ENCODE data around the gene MYLK. TPM values are rescaled to one million over a fixed set of nuclear protein-coding genes. Genes with fewer than 3 reads are reported as not detected.
A peak's percentile ranks its signal among the peaks of the same experiment; 100 is the strongest.

The MYLK gene
- total RNA-seq, 1 experiment from 2014 or later: 52.7 TPM

DNA sequence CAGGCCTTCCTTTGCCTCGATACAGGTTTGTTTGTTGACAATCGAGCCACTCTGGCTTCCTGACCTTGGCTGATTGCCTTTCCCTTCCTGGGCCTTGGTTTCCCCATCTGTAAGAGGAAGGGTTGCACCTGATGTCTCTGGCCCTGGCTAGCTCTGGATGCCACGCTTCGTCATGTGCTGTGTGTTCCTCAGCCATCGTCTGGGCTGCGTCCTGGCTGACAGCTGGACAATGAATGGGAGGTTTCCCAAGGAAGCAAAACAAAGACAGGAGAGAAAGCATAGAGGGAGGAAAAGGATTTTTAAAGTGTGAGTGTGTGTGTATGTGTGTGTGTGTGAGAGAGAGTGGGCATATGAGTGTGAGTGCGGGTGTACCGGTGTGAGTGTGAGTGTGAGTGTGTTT, 234.0 kb downstream of the MYLK start:
- DNase-seq (ENCODE audit: low read depth): no peak

DNA sequence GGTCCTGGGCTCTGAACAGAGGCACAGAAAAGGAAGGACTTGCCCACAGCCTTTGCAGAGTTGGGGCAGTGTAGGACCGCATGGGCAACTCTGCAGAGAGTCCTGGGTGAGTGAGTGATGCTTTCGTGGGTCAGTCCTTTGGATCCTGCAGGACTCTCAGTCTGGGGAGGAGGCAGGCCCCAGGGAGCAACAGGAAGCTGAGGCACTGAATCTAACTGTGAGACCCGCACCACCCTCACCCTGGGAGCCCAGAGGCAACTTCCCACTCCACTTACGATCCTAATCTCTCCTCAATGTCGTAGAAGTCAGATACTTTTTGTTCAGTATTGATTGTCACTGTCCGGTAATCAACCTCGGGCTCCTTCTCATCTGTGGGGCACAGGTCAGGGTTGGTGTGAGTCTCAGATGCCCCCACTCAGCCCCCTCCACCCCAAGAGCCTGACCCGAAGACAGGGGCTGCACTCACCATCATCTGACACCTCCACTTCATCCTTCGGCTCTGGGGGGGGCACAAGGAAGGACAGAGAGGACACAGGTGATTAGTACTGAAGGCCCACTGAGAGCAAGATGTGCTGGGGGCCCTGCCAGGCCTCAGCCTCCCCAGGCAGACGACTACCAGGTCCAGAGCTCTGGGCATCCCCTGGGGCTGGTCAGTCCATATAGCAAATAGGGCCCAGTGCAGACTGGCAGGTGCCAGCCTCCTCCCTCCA, 235.3 kb downstream of the MYLK start:
- no peak for DNase-seq (ENCODE audit: low read depth)

DNA sequence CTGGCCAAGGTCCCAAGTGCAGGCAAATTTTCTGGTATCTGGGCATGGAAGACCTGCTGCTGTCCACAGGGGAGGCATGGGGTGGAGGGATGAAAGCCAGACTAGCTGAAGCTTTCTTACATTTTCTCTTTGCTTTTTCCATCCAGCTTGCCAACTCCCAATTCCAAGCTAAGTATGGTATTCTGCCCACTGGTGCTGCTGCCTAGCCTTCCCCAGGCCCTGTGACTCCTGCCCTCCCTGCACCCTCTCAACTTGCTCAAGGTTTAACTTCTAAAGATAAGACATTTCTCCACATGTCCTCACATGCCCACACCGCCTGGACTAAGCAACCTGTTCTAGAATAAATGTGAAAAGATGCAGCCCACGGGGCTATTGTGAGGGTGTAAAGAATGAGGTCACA, 239.8 kb downstream of the MYLK start:
- no peak for DNase-seq (ENCODE audit: low read depth)

DNA sequence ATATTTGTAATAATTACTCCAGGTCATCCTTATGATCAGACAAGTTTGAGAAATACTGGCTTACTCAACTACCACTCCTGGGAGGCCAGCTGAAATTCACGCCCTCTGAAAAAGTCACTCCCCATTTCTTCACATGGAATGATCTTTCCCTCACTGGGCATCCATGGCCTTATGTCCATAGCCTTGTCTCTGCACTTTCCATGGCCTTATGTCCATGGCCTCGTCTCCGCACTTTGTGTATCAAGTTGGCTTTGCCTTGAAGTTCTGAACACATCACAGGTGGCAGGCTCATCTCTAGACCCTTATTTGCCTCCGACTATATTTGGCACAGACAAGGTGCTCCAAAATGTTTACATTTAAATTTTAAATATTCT, 241.2 kb downstream of the MYLK start:
- no peak for DNase-seq (ENCODE audit: low read depth)

DNA sequence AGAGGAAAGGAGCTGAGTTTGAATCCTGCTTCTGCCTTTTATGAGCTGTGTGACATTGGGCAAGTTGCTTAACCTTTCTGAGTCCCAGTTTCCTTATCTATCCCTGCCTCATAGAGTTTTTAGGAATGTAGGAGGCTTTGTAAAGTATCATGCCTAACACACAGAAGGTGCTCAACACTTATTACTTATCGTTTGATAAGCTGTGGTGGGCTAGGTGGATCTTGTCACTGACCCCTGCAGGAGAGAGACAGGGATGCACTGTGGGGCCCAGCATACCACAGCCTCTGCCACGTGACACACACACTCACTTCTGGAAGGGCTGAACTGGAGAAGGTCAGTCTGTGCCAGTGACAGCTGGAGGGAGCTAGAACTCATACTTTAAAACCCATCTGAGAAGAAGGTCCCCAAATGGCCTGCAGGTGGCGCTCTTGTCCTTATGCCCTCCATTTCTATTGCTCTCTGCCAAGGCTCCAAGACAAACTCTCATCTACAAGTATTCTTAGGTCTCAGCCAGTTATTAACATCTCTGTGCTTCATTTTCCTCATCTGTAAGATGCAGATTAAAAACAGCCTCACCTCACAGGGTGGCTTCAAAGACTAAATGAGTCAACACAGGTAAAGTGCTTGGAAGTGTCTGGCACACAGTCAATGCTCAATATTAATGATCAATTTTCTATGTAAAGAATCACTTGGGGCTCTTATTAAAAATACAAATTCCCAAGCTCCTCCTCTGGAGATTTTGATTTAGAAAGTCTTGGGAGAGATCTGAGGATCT, 241.8 kb downstream of the MYLK start:
- peak; percentile 89 for DNase-seq (ENCODE audit: low read depth)

DNA sequence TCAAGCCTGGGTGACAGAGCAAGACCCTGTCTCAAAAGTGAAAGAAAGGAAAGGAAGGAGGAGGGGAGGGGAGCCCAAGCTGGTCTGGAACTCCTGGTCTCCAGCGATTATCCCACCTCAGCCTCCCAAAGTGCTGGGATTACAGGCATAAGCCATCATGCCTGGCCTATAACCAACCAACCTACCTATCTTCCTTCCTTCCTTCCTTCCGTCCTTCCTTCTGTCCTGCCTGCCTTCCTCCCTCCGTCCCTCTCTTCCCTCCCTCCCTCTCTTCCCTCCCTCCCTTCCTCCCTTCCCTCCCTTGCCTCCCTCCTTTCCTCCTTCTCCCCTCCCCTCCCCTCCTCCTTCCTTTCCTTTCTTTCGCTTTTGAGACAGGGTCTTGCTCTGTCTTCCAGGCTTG, 242.6 kb downstream of the MYLK start:
- no peak for DNase-seq (ENCODE audit: low read depth)

DNA sequence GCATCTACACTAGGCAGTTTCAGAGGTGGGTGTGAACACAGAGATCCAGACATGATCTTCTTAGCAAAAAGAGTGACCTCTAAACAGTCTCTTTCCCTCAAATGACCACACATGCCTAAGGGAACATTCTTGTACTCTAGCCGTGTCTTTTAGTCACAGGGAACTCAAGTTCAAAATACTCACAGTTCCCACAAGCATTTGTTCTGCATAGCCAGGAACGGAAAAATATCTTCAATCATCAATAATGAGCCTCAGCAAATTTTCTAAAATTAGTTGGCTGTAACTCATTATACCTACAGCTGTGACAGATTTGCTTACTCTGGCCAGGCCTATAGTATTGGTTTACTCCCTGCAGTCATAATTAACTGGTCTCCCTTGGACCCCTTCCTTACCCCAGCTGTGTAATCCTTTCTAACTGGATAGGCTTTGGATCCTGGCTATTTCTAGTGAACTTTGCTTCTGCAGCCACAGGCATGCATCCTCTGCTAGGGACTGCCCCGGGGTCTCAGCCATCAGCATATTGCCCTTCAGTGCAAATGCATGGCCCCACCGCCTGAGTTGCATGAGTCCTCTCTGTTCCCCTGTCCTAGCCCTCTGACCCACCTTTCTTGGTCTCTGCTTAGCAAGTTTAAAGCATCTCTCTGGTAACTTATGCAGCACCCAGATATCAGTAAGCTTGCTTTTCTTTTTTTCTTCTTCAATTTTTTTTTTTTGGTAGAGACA, 243.2 kb downstream of the MYLK start:
- DNase-seq (ENCODE audit: low read depth): no peak

DNA sequence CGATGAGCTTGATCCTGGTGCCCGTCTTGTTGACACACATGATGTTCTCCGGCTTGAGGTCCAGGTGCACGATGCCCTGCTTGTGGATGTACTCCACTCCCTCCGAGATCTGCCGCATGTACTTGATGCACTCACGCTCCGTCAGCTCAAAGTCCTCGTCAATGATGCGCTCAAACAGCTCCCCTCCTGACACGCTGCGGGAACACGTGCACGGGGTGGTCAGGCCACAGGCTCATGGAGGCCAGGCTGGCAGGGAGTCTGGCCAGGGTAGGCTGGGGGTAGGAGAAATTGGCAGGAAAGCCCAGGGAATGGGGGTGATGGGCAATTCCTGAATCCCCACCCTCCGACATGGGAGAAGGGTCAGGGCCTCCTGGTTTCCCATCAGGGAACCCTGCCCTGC, 243.8 kb downstream of the MYLK start:
- no peak for DNase-seq (ENCODE audit: low read depth)

DNA sequence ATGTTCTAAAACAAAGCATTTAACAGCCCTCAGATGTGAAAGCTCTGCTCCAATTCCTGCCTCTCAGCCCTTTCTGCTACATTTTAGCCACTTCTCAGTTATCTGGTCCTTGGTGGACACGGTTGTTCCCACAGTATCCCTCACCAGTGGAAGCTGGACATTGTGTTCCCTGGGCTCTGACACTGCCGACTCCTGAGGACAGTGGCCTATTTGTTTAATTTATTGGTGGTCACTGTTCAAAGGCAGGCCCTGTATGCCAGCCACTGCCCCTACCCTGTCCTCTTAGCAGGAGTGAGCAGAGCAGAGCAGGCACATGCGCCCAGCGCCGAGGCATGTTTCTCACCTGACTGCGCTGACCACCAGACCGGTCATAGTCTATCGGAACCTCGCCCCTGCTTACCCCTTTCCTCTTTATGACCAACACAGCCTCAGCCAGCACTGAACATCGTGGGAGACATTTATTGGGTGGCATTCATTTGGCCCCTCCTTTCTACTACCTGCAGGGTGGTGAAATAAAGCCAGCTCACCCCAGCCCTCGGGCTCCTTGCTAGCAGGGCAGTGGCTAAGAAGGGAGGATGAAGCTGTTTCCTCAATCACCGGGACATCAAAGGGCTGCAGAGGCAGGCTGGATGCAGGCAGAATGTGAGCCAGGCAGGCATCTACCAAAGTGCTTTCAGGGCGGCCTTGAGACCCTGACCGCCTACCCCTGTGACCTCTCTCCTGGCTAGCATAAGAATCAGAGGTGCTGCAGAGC, 245.0 kb downstream of the MYLK start:
- DNase-seq (ENCODE audit: low read depth): no peak

DNA sequence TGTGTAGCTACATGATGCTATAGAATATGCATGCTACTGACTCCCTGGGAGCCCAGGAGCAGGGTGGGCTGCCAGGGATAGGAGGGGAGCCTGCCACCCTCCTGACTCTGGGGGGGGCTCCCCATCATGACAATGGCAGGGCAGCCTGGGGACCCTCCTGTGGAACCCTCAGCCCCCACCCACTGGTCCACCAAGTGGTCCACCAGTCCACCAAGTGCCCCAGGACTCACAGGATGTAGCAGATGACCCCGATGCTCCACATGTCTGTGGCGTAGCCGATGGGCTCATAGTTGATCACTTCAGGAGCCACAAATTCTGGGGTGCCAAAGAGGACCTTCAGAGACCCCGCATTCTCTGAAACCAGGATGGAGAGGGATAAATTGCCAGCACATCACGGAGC, 246.3 kb downstream of the MYLK start:
- DNase-seq (ENCODE audit: low read depth): no peak

DNA sequence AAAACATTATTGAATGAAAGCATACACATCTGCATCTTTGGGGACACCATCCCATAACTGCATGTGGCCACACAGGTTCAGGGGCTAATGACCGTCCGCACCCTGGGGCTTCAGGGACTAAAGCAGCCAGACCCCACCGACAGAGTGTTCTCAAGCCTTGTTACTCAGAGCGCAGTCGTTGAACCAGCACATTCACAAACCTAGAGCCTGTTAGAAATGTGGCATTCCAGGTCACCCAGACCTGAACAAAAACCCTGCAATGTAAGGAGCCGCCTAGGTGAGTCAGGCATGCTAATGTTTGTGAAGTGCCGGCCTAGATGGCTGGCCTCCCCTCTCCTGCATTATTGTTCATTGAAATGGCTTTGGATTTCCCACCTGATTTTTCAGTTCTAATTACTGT, 247.0 kb downstream of the MYLK start:
- DNase-seq (ENCODE audit: low read depth): no peak

DNA sequence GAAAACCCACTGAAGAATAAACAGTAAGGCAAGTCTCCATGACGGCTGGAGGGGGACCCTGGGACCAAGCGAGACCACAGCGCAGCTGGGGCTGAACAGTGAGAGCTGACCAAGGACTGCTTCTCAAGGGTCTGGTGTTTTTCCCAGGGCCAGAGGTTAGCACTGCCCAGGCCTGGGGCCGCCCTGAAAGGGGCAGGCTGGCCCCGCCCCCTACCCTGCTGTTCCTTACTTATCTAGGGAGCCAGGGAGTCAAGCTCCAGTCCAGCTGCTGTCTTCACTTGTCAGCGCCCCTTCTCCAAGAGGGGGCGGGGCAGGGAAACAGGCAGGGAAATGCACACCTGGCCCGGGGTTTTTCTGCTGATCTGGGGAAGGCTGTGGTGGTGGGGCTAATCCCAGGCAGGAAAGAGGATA, 247.7 kb downstream of the MYLK start:
- no peak for DNase-seq (ENCODE audit: low read depth)

DNA sequence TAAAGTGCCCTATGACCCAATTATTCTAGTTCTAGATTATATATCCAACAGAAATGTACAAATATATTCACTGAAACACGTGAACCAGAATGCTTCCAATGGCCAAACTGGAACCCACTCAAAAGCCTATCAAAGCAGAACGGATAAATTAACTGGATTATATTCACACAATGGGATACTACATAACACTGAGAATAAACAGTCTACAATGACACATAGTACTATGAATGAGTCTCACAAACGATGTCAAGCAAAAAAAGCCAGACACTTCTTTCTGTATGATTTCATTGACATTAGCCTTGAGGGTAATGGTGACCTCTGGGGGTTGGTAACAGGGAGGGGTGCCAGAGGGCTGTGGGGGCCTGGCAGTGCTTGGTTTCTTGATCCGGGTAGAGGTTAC, 248.4 kb downstream of the MYLK start:
- DNase-seq (ENCODE audit: low read depth): no peak

DNA sequence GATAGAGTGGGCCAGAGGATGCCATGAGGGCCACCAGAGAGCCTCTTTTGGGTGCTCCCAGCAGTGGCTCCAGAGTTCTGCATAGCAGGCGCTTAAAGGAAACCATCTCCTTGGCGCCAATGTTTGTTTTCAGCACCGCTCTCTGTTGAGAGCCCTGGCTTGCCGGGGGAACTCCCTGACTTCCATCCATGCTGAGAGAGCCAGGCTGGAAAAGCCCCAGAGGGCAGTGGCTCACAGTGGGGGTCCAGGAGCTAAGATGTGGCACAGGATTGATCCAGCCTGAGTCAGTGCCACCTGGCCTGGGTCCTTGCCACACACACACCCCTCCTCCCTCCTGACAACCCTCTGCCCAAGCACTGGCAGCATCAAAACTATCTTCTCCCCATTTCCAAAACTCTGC, 248.9 kb downstream of the MYLK start:
- DNase-seq (ENCODE audit: low read depth): peak; percentile 85

DNA sequence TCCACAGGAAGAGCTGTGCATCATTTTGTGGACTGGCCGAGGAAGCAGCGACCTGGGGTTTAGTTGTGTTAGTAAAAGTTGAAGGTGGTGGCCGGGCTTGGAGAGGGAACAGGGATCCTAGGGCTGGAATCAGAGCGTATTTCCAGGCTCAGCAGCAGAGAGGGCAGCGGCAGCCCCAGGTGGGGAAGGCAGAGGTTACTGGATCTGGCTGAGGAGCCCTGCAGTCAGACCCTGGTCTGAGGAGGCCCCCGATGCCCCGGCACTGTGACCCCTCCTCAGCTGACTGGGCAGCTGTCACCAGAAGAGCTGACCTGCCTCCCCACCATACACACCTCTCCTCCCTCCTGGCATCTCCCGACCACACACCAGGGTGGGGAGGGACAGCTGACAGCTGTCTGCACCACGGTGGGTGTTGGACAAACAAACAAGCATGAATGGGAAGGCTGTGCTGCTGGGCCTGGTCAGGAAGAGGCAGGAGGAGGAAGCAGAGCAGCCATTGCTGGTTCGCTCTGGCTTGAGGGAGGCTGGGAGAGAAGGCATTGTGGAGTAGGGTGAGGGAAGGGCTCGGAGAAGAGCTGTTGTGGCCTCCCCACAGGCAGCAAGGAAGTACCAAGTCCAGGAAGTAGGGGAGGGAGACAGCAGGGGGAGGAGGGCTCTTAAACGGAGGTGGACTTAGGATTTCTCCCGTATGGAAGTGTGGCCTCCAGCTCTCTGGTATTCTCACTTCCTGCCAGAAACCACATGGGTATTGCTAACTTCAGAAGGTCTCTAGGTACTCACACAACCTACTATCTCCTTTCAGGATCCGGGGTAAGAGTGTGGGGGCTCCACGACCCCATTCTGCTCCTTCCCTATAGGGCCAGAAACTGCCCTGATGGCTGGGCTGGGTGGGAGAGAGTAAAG, 249.7 kb downstream of the MYLK start:
- peak; percentile 52 for DNase-seq (ENCODE audit: low read depth)

DNA sequence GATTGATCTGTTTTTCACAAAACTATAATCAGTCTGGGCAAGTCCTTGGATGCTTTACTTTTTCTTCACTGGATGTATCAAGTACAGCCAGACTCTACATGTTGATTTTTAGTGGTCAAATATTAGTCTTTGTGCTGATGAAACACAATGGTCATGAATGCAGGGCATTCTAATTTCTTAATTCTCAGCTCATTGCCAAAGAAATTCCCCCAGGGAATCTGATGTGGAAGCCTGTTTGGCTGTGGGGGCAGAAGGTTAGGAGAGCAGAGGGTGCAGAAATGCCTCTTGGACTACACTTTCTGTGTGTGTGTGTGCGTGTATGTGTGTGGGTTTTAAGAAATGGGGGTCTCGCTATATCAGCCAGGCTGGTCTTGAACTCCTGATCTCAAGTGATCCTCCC, 250.6 kb downstream of the MYLK start:
- DNase-seq (ENCODE audit: low read depth): no peak

DNA sequence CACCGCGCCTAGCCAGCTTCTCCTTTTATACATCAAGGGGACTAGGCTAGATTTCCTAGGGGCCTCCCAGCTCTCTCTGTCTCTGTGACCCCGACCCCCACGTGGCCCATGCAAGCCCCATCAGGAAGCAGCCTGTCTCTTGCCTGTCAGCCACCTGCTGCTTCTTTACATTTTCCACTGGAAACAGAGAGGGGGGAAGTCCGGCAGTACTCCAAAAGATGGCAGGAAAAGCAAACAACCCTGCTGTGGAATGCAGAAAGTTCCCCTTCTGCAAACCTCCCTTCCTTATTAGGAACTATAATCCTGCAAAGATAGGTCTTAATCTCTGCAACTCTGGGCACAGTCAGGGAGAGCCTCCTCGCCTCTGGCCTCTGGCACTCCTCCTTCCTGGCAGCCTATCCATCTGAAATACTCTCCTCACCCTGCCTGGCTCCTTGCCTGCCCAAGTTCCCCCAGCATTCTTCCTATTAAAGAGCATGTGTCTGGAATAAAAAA, 251.9 kb downstream of the MYLK start:
- DNase-seq (ENCODE audit: low read depth): no peak

DNA sequence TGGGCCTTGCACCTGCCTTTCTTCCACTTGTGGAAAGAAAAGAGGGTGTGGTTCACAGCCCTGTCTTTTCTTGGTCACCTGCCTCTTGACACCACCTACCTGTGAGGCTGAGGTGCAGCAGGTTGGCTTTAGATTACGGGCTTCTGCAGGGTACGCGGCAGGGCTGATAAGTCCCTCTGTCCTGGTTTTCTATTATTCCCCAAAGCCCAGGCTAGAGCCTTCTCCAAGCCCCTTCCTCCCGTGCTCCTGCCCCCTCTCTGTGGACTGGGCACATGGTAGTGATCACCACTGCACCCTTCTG, 254.4 kb downstream of the MYLK start:
- no peak for DNase-seq (ENCODE audit: low read depth)

DNA sequence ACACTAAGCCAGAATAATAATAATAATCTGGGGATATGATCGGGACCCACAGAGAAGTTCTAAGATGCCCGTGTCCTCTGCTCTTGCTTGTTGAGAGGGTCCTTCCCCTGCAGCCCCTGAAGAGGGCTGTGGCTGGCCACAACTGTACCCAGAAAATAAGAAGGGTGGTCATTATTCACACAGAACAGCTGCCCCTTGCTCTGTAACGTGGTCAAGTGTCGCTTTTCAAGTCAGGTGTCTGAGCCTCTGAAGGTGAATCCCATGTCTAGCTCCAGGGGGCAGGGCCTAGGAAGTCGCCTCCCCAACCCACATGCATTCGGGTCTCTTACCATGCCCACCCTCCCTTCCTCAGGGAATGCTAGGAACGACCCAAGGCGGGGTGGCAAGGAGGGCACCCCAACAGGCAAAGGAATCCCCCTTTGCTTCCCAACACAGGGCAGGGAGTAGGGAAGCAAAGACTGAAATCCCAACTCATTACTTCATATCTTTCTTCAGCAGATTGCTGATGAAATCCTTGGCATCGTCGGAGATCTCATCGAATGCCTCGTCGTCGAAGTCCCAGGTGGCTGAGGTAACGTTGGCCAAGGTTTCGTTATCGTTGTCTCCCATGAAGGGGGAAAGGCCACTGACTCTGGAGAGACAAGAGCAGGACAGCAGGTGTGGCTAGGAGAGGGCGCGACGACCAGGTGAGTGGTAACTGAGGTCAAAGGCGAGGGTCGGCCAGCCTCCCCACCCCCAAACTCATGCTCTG, 255.0 kb downstream of the MYLK start:
- no peak for DNase-seq (ENCODE audit: low read depth)
